HG02571 (cell line): ENCODE data around the gene IQCH.
"Not testable (repeated sequence)": the region's sequence is repeated elsewhere in the genome, so short reads cannot be mapped to it uniquely, and the experiment has no call there.

Experiments
- ATAC-seq: cut with Tn5 transposase; IDR thresholded peaks from one replicate; pipeline ENCODE4 v1.9.1; 2021; ENCODE audit warnings: mild to moderate bottlenecking, moderate library complexity; ENCODE audit not compliant: unreplicated experiment

IQCH gene

DNA sequence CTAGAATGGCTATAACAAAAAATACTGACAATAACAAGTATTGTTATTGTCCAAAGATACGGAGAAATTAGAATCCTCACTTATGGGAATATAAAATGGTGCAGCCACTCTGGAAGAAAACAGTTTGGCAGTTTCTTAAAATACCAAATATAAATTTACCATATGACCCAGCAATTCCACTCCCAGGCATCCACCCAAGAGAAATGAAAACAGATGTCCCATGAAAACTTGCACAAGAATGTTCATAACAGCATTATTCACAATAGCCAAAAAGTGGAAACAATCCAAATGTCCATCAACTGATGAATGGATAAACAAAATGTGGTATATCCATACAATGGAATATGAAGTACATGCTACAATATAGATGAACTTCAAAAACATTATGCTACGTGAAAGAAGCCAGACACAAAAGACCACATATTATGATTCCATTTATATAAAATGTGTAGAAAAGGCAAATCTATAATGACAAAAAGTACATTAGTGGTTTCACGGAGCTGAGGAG, 9.6 kb upstream of the IQCH start:
- ATAC-seq = no peak

DNA sequence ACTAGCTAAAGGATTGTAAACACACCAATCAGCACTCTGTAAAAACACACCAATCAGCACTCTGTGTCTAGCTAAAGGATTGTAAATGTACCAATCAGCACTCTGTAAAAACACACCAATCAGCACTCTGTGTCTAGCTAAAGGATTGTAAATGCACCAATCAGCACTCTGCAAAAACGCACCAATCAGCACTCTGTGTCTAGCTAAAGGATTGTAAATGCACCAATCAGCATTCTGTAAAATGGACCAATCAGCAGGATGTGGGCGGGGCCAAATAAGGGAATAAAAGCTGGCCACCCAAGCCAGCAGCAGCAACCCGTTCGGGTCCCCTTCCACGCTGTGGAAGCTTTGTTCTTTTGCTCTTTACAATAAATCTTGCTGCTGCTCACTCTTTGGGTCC, 8.0 kb upstream of the IQCH start:
- ATAC-seq = not testable (repeated sequence)

DNA sequence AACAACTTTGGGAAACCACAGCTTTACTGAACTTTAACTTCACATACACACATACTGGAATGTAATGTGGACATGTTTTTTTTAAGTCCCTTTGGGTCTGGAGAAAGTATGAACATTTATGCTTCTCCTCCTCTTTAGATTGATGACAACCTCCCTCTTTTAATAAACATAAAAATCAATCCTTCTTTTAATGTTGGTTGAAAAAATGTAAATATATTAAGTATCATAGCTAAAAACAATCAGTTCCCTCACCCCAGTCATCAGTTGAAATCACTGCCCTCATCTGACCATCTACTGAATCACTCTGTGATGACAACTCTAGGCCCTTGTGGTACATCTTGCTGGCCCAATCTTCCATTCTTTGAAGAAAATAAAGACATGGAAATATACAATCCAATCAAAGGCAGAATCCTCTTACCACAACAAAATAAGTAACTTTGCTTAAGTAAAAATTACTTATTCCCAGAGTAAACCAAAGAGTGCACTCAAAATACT, 6.5 kb upstream of the IQCH start:
- ATAC-seq = no peak

DNA sequence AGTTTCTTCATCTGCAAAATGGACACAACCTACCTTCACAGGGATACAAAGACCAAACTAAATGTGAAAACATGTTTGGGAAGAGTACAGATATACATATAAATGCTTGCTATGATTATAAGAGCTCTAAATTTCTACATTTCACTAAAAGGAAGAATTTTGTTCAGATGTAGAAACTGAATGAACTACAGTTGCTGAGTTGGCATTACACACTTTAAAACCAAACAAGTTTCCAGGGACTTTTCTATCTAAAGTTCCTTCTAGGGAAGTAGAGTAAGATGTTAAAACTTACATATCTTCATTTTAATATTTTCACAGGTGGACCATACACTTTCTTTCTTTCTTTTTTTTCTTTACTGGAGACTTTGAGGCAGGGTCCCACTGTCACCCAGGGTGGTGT, 4.8 kb upstream of the IQCH start:
- ATAC-seq = no peak

DNA sequence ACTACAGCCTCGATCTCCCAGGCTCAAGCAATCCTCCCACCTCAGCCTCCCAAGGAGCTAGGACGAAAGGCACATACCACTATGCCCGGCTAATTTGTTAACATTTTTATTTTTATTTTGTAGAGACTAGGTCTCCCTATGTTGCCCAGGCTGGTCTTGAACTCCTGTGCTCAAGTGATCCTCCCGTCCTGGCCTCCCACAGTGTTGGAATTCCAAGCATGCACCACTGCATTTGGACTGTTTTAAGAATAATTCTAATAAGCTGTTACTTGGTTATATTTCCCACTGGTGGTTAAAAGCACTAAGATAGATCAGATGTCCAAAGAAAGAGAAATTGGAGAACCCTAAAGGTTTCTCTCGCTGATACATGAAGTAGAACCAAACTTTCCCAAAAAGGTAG, 3.3 kb upstream of the IQCH start:
- ATAC-seq = no peak

DNA sequence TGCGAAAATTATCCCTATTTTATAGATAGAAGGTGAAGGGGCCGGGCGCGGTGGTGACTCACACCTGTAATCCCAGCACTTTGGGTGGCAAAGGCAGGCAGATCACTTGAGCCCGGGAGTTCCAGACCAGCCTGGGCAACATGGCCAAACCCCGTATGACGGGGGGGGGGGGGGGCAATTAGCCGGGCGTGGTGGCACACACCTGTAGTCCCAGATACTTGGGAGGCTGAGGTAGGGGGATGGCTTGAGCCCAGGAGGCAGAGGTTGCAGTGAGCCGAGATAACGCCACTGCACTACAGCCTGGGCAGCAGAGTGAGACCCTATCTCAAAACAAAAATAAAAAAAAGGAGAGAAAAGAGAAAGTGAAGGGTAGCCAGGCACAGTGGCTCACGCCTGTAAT, 1.5 kb upstream of the IQCH start:
- no peak for ATAC-seq

DNA sequence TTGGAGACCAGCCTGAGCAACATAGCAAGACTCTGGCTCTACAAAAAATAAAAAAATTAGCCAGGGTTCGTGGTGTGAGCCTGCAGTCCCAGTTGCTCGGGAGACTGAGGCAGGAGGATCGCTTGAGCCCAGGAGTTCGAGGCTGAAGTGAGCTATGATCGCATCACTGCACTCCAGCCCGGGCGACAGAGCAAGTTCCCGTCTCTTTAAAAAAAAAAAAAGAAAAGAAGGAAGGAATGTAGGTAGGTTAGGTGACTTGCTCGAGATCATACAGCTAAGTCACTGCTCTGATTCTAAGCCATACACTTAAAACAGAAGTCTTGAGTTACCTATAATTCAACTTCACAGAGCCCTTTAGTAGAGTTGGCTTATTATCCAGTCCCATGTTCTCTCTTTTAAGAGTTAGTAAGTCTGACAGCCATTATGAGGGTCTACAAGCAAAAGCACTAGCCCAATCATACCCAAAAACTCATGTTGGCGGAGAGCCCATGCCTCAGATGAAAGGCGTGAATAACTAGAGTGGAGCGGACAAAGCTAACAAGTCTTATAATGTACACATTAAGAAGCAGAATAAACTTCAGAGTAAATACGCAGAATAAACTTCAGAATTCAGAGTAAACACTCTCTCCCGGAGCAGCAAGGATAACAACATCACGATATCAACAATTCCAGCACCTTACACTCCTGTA, 893 bp upstream of the IQCH start:
- ATAC-seq = no peak

DNA sequence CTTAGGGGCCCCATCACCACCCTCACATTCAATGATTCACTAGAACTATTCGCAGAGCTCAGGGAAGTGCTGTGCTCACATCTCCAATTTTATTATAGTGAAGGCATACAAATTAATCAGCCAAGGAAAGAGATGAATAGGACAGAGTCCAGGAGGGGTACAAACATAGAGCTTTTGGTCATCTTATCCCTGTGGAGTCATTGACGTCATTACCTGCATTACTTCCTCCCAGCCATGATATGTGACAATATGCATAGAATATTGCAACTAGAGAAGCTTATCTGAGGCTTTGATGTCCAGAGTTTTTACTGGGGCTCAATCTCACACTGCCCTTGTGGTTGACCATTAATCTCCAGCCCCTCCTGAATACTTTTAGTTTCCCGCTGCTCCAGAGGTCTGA, 1.5 kb downstream of the IQCH start:
- ATAC-seq = no peak

DNA sequence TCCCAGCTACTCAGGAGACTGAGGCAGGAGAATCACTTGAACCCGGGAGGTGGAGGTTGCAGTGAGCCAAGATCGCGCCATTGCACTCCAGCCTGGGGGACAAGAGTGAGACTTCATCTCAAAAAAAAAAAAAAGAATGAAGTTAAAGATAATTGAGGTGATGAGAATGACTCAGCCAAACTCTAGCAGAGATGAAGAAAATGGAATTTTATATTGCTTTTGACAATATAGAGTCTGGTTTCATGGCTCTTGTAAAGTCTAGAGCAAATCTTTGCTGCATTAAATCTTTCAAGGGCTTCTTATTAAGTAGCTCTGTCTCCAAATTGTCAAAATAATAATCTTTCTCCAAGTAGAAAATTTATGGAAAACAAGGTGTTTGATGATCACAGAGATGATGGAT, 3.8 kb downstream of the IQCH start:
- ATAC-seq = not testable (repeated sequence)

DNA sequence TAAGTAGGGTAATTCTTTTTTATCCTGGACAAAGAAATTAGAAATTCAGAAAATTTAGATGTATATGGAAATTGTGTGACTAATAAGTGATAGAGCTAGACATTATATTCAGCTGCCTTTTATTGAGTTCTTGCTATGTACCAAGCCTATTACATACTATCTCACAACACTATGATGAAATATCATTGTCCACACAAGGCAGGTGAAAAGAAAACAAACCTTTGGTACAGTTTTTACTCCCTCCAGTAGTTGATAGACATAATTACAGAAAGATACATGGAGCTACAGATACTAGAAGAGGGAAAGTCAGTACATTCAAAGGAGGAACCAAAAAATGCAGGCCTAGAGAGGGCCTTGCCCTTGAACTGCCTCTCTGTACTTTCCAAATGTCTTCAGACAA, 4.8 kb downstream of the IQCH start:
- no peak for ATAC-seq

DNA sequence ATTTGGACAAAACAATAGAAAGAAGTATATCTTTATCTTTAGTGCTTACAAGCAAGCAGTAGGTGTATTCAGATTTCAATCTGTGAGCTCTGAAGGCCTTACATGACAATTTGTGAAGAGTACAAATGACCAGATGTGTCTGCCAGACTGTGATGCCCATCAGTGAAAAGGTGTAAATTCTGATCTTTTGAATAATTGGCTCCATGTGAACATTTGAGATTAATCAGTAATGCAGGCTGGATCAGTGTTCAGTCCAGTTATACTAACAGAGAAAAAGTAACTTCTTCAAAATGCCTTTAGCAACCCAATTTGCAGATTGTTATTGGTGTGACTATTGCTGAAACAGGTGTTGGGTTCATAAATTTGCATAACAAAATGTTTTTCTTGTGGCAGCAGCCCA, 5.2 kb downstream of the IQCH start:
- no peak for ATAC-seq

DNA sequence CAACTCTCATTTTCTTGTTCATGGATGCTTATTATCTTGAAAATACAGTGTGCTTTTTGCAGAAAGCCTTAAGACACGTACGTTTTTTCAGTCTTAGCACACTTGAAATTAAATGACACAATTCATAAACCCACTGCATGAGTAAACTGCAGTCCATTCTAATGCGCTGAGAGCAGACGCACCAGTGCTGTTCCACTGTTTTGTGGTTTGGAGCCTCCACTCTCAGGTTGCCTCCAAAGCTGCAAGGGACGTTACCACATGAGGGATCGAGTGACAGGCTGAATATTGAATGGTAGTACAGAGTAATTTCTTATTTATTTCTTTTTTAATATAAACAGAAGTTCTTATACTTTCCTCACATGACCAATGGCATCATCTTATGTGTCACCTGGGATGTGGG, 12.3 kb downstream of the IQCH start:
- ATAC-seq = no peak

DNA sequence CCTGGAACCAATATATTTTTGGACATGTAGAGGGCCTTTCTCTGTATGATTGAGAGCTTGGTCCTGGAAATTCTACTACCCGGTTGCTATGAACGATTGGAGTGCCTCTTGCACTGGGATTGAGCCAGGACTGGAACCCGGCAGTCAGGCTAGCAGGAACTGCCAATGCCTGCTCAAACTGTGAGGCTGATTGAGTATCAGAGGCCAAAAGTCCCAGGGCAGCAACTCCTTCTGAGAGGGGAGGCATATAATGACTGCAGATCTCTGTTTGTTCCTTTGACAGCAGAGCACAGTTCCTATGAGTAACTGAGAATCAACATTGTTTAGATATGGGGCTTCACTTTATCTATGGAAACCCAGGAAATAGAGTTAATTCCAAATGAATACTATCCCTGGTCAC, 12.9 kb downstream of the IQCH start:
- no peak for ATAC-seq

DNA sequence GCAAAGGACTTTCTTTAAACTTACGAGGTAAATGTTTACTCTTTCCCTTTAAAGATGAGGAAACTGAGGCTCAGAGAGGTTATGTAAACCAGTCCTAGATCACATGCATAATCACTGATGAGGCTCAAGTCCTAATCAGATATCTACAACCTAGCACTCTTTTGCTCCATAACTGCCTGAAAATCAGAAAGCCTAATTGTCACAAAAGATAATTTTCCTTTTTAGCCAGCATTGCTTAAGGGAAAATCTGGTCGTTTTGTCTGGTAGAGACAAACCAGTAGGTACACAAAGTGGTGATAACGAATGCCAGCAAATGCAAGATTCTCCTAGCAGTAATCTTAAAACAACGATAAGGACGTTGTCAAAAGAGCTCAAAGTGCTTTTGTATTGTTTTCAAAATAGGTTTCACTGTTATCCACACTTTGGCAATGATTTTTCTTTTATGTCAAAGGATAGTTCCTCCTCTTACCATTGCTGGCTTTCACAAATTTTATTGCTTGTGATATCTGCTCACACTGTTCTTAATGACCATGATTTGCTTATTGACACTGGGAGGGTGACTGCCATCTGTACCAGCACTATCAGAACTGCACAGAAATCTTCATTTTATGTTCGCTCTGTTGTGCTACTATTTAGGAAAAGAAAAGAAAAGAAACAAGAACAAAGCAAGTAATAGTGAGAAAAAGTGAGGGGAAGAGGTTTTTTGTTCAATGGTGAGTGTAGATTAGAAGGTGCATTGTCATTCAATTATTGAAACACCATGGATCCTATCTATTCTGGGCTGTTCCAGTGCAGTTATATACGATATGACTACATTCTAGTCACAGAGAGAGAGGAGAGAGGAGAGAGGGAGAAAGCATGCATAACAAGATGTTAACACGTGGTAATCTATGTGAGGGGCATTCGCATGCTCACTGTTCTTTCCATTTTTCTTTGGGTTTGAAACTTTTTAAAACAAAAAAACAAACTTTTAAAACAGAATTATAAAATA, 13.7 kb downstream of the IQCH start:
- no peak for ATAC-seq

DNA sequence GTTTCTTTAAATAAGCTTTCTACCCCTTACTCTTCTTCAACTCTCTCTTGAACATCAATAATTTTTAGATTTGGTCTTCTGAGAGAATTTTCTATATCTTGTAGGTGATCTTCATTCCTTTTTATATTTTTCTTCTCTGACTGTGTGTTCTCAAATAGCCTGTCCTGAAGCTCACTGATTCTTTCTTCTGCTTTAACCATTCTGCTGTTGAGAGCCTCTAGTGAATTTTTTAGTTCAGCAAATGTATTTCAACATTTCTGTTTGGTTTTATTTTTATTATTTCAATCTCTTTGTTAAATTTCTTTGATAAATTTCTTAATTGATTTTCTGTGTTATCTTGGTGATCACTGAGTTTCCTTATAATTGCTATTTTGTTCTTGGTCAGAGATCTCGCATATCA, 19.6 kb downstream of the IQCH start:
- ATAC-seq = no peak

DNA sequence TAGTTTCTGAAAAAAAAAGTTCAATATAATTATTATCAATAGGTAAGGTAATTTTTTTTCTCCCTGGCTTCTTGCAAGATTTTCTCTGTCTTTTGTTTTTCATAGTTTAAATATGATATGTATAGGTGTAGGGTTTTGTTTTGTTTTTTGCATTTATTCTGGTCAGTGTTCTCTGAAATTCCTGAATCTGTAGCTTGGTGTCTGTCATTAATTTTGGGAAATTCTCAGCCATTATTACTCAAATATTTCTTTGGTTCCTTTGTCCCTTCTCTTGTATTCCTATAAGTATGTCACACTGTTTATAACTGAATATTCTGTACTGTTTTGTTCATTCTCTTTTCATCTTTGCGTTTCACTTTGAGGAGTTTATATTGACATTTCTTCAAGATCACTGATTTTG, 22.1 kb downstream of the IQCH start:
- ATAC-seq = no peak

DNA sequence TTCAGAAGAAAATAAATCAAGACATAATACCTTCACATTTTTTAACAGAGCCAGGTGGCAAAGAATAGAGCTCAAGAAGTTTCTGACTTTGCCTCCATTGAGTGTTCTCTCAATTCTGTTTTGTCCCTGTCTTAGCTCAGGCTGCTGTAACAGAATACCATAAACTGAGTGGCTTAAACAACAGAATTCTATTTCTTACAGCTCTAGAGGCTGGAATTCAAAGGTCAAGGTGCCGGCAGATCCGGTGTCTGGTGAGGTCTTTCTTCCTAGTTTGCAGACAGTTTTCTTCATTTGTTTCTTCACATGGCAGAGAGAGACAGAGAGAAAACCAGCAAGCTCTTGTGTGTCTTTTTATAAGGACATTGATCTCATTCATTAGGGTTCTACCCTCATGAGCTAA, 25.6 kb downstream of the IQCH start:
- no peak for ATAC-seq

DNA sequence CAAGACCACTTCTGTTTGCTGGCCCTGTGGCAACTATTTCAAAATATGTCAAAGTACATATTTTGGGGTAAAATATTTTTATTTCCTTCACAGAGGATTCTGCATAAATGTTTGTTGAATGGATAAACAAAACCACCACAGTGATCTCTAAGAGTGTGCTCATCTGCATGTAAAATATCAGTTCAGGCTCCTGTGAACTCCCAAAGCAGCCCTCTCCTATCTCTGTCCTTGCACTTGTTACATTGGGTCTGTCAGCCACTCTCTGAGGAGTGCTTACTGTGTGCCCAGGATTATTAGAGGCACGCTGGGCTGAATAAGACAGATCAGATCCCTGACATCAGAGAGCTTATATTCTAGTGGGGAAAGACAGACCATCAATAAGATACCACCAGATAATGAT, 27.1 kb downstream of the IQCH start:
- no peak for ATAC-seq

DNA sequence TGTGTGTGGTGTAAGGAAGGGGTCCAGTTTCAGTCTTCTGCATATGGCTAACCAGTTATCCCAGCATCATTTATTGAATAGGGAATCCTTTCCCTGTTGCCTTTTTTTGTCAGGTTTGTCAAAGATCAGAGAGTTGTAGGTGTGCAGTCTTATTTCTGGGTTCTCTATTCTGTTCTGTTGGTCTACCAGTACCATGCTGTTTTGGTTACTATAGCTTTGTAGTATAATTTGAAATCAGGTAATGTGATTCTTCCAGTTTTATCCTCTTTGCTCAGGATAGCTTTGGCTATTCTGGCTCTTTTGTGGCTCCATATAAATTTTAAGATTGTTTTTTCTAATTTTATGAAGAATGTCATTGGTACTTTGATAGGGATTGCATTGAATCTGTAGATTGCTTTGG, 31.0 kb downstream of the IQCH start:
- ATAC-seq = not testable (repeated sequence)

DNA sequence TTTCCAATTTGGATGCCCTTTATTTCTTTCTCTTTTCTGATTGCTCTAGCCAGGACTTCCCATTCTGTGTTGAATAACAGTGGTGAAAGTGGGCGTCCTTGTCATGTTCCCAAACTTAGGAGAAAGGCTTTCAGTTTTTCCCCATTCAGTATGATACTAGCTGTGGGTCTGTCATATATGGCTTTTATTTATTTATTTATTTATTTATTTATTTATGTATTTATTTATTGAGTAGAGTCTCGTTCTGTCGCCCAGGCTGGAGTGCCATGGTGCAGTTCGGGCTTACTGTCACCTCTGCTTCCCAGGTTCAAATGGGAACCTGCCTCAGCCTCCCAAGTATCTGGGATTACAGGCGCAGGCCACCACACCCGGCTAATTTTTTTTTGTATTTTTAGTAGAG, 31.8 kb downstream of the IQCH start:
- ATAC-seq = not testable (repeated sequence)

DNA sequence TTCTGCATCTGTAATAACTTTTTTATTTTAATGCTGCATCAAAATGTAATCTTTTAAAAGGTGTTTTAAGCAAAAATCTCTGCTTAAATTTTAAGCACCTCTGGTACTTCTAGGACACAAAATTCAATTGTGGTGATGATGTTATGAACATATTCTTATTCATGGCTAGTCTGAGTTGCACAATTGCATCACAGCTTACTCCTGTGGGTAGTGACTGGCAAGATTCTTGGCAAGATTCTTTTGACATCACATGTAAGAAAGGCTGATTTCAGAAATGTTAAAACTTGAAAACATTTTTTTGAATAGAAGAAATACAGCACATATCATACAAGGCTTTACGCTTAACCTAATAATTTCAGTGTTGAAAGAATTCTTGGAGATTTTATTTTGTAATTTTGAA, 35.7 kb downstream of the IQCH start:
- no peak for ATAC-seq

DNA sequence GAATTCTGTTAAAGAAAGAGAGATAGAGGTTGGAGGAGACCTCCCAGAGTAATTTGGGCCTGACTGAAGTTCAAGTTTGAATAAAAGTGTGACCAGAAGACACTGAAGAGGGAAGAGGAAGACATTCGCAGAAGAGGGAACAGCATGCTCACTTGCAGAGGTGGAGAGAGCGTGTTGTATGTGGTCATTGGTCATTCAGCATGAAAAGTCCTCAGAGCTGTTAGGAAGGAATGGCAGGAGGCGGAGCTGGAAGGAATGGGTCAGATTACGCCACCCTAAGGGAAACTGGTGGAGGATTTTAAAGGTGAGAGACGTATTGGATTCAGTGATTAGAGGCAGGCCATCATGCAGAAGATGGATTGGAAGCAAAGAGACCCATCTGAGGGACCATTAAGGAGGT, 41.6 kb downstream of the IQCH start:
- no peak for ATAC-seq
